GM15510 (cell line): ENCODE data around the gene LPIN2.

Experiments used
- POLR2A ChIP-seq: IDR thresholded peaks from 3 replicates; pipeline ENCODE4 v1.6.1; 2011; ENCODE audit warnings: borderline replicate concordance; ENCODE audit not compliant: insufficient read length; ENCODE audit errors: extremely low read depth

LPIN2 gene

GRCh38 chr18:3051718-3052410 is 38.9 kb upstream of the LPIN2 start:
- TF ChIP-seq POLR2A = no peak

GRCh38 chr18:3048820-3049349 is 35.9 kb upstream of the LPIN2 start:
- TF ChIP-seq POLR2A = no peak

GRCh38 chr18:3048121-3048520 is 35.2 kb upstream of the LPIN2 start:
- TF ChIP-seq POLR2A = no peak

GRCh38 chr18:3046216-3046808 is 33.4 kb upstream of the LPIN2 start:
- TF ChIP-seq POLR2A = no peak

GRCh38 chr18:3044931-3045698 is 32.2 kb upstream of the LPIN2 start:
- no peak for TF ChIP-seq POLR2A

- no peak for TF ChIP-seq POLR2A
Observed at GRCh38 chr18:3042379-3042778, 29.4 kb upstream of the LPIN2 start.

- no peak for TF ChIP-seq POLR2A
Observed at GRCh38 chr18:3041843-3042242, 28.9 kb upstream of the LPIN2 start.

- no peak for TF ChIP-seq POLR2A
Observed at GRCh38 chr18:3040881-3041280, 27.9 kb upstream of the LPIN2 start.

GRCh38 chr18:3040173-3040572 is 27.2 kb upstream of the LPIN2 start:
- no peak for TF ChIP-seq POLR2A

GRCh38 chr18:3037423-3037915 is 24.5 kb upstream of the LPIN2 start:
- no peak for TF ChIP-seq POLR2A

GRCh38 chr18:3036108-3036507 is 23.2 kb upstream of the LPIN2 start:
- TF ChIP-seq POLR2A = no peak

GRCh38 chr18:3035635-3036034 is 22.7 kb upstream of the LPIN2 start:
- no peak for TF ChIP-seq POLR2A

- TF ChIP-seq POLR2A = no peak
Observed at GRCh38 chr18:3032721-3033120, 19.8 kb upstream of the LPIN2 start.

- TF ChIP-seq POLR2A = no peak
Observed at GRCh38 chr18:3029215-3029952, 16.4 kb upstream of the LPIN2 start.
